GM12878 (cell line): ENCODE data around the gene RNPS1.

Experiments
- CREM ChIP-seq: IDR thresholded peaks from 2 replicates; pipeline ENCODE4 v1.6.1; 2014; ENCODE audit warnings: antibody characterized with exemption, low read depth
- CTCF ChIP-seq, 3 experiments: IDR thresholded peaks in 2 of 3; conservative IDR thresholded peaks in 1 of 3; 2 replicates each; pipeline ENCODE4 v1.5.1; 2011; ENCODE audit warnings: low read depth in 3 of 3, low read length in 3 of 3, mild to moderate bottlenecking in 3 of 3, control low read depth in 2 of 3, moderate library complexity in 2 of 3, inconsistent platforms in 1 of 3, mixed read lengths in 1 of 3; ENCODE audit not compliant: control insufficient read depth in 2 of 3, insufficient read depth in 1 of 3; ENCODE audit errors: extremely low read depth in 1 of 3
- NFYB ChIP-seq: IDR thresholded peaks from 2 replicates; pipeline ENCODE4 v1.6.1; 2011; ENCODE audit warnings: low read depth, mild to moderate bottlenecking, low read length, improper control_type of control experiment, moderate library complexity; ENCODE audit not compliant: insufficient read depth
- PBX3 ChIP-seq: IDR thresholded peaks from 2 replicates; pipeline ENCODE4 v1.6.1; 2011; ENCODE audit warnings: mild to moderate bottlenecking, low read depth, low read length, moderate library complexity; ENCODE audit not compliant: insufficient replicate concordance
- POLR2A ChIP-seq: IDR thresholded peaks from 2 replicates; pipeline ENCODE4 v1.6.1; 2011; ENCODE audit warnings: low read depth, mild to moderate bottlenecking, low read length
- YY1 ChIP-seq: IDR thresholded peaks from 2 replicates; pipeline ENCODE4 v1.6.1; 2011; ENCODE audit warnings: low read depth, mild to moderate bottlenecking, low read length

- no peak for TF ChIP-seq PBX3
- TF ChIP-seq CREM, result no peak
- no peak for TF ChIP-seq NFYB
- no peak for TF ChIP-seq YY1
- no peak for TF ChIP-seq CTCF (IDR thresholded peaks at IDR 0.05 in 2 of 3, conservative IDR thresholded peaks at IDR 0.05 in 1 of 3; ENCODE audit: control insufficient read depth in 2 of 3, extremely low read depth in 1 of 3, insufficient read depth in 1 of 3, low read depth in 3 of 3, low read length in 3 of 3)
- TF ChIP-seq POLR2A, result no peak
Measured at GRCh38 chr16:2292221-2292620, 24.3 kb upstream of the RNPS1 start.
